Mucosa of gallbladder (tissue), 1 donor: Measurements from ENCODE around the gene GRM8. TPM values are rescaled to one million over a fixed set of nuclear protein-coding genes. Genes with fewer than 3 reads are reported as not detected.

Experiments used
- DNase-seq: peaks from one replicate; pipeline ENCODE4 v3.0.0-alpha.2; 2020; ENCODE audit warnings: low spot score
- total RNA-seq: library from RNA; stranded (reverse); gene quantifications from one replicate; pipeline ENCODE4 v1.2.1, GENCODE V29; 2021
- donor health status: DM: no; HTN: no; CAD: no.

GRM8 gene
- total RNA-seq, 1 donor from 2014 or later, result 8.0 TPM

- DNase-seq, result no peak
Measured at GRCh38 chr7:126442908-126443307, 809.8 kb downstream of the GRM8 start.

DNA sequence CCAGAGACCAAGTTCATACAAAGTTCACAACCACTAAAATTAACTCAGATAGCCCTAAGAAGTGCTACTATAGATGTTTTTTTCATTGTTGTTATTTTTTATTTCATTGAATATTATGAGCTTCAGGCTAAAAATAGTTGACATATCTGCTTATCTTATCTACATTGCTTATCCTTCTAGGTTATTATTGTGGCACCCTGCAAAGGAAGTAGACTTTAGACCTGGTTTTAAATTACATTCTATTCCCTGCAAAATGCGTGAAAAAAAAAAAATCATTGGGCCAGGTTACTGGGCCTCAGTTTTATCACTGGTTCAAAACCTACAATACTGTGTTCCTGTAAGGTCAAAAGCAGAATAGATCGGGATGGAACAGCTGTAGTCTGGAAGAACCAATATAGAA lies 811.0 kb downstream of the GRM8 start:
- DNase-seq, result no peak

DNA sequence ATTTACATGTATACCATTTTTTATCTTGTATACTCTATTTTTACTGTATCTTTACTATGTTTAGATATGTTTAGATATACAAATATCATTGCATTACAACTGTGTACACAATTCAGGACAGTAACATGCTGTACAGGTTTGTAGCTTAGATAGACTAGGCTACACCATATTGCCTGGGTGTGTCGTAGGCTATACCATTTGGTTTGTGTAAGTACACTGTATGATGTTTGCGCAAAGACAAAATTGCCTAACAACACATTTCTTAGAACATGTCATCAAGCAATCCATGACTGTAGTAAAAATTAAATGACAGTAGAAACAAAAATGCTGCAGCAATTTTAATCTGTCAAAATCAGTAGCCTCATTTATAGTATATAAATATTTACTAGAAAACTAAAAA lies 812.2 kb downstream of the GRM8 start:
- no peak for DNase-seq

- DNase-seq, result no peak
Measured at GRCh38 chr7:126436213-126436868, 816.4 kb downstream of the GRM8 start.

GRCh38 chr7:126426652-126427051 lies 826.1 kb downstream of the GRM8 start:
- DNase-seq, result no peak

DNA sequence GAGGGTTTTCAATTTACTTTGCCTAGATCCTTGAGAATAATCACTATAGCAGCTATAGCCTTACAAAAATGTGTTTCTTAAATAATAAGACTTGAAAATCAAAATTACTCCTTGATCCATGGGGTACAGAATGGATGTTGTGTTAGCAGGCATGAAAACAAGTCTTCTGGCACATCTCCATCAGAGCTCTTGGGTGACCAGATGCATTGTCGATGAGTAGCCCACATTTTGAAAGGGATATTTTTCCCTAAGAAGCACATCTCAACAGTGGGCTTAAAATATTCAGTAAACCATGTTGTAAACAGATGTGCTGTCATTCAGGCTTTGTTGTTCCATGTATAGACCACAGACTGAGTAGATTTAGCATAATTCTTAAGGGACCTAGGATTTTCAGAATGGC lies 827.8 kb downstream of the GRM8 start:
- no peak for DNase-seq

DNA sequence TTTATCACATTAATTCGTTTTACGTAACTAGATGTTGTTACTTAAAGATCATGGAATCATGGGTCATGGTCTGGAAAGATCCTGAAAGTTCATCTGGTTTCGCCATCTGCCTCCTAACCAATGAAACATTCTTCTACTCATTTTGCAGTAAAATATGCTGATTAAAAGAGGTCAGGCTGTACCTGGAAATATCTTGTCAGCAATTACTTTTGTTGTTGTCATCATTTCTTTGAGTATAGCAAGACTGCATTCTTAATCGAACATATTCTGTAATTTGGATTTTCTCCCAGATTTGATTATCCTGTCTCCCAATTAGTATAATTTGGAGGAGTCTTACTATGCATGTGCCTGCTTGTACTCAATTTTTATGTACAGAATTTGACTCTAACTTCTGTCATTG lies 833.7 kb downstream of the GRM8 start:
- DNase-seq, result no peak

- DNase-seq, result no peak
Measured at GRCh38 chr7:126411821-126412383, 840.8 kb downstream of the GRM8 start.

DNA sequence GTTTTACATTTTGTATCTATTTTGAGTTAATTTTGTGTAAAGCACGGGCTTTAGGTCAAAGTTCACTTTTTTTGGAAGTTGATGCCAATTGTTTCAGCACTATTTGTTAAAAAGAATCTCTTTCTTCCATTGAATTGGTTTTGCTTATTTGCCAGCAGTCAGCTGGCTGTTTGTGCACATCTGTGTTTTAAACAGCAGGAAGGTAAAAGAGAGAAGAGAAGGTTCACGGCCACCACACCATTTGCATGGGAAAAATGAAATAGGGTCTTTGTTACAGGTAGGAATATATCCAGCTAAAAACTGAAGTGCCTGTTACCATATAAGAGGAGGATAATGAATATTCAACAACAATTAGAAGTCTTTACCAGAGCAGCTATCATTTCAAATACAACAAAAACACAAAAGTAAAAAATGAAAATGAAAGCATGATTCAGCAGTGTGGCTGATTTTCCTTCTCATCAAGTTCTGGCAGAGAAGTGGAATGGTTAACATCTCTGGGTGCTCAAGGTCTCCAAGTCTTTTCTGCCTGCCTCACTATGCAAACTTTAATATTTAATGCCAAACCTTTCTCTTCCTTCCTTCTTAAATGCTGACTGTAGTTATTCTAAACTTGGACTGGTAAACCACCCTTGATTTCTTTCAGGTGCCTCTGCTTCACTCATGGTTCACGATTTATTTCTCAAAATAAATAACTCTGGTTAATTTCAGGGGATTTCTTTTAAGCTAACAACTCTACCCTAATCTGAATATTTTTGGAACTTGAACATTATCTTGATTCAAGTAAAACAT lies 841.5 kb downstream of the GRM8 start:
- DNase-seq, result no peak

DNA sequence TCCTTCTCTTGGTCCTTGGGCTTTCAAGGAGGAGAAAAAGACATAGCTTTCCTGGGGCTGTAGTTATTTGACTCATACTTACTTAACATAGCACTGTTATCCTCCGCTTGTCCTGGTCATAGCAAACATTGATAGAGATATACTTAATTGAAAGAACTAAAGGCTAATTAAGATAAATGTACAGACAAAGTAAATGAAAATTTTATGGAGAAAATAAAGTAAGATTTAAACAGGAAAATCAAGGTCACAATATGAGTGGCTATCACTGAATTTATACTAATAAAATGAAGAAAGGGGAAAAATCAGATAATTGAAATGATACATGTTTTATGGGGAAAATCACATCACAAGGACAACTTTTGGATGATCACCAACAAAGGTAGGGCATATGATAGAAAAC lies 849.7 kb downstream of the GRM8 start:
- DNase-seq, result no peak

- DNase-seq, result no peak
Measured at GRCh38 chr7:126401918-126402317, 850.8 kb downstream of the GRM8 start.

GRCh38 chr7:126398851-126399529 lies 853.8 kb downstream of the GRM8 start:
- no peak for DNase-seq

DNA sequence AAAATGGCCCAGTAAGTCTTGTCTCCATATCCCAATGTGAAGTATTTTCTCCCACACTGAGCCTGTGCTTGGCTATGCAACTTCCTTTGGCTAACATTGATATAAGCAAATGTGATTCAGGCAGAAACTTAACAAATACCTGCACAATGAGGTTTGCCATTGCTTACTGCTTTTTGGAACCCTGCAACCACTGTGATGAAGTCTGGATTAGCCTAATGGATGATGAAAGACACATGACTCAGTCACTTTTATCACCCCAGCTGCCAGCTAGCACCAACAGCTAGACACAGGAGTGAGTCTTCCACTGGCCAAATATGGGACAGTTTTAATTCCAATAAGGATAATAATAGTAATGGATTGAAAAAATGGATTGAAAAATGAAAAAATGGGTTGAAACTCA lies 854.5 kb downstream of the GRM8 start:
- no peak for DNase-seq

- DNase-seq, result no peak
Measured at GRCh38 chr7:126394406-126394805, 858.3 kb downstream of the GRM8 start.

Other genes with a start within 250 kb of the GRM8 start
- 33.9 TPM for gene ZNF800, start 139.8 kb upstream of the GRM8 start, total RNA-seq